ENCODE results near the gene TMEM39B.
"Not testable (repeated sequence)": the region's sequence is repeated elsewhere in the genome, so short reads cannot be mapped to it uniquely, and the experiment has no call there.

TMEM39B gene

DNA sequence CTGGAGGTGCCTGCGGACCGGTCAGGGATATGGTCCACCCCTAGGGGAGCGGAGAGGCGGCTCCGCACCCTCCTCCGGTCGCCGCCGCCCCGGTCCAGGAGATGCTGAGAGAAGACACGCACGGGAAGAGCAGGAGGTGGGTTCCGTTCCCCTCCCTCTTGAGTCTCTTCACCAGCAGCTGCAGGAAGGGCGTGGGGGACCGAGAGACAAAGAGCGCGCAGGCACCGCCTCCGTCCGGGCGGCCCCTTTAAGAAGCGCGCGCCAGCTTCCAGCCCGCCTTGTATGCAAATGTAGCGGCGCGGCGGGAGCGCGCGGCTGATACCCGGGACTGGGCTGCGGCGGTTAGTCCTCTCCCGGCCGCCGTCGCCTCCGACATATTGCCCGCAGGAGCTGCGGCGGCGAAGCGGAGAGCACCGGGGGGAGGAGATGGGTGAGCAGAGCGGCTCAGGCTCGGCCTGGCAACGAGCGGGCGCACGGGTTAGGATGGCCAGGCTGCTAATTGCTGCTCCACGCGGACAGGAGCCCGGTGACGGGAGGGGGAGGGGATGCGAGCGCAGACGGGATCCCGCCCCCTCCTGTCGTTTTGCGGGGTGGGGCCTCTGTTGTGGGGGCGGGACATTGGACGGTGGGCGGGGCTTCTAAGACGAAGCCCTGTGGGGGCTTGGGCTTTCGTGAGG, at the start of gene TMEM39B:
Gene TMEM39B (plus strand): TSS at position 318 of the 677 bp plus-strand sequence. CDS start 109 bp downstream, at position 427.
- DNase-seq = peak; percentile 73 to 98 (median 96)

DNA sequence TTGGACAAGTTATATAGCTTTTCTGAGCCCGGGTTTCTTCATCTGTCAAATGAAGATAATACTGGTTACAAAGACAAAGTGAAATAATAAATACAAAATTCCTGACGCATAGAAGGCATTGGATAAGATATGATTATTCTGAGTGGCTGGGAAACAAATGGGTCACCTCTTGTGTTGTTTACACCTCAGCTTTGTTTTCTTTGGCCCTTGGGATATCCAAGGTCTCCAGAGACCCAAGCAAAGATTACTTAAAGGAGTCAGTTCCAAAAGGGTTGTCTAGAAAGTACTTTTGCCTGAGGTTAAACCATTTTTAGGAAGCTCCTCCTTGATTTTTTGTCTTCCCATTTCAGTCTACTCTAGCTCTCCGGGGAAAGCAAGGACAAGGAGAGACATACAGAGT, 49.4 kb upstream of the TMEM39B start:
- no peak for DNase-seq

DNA sequence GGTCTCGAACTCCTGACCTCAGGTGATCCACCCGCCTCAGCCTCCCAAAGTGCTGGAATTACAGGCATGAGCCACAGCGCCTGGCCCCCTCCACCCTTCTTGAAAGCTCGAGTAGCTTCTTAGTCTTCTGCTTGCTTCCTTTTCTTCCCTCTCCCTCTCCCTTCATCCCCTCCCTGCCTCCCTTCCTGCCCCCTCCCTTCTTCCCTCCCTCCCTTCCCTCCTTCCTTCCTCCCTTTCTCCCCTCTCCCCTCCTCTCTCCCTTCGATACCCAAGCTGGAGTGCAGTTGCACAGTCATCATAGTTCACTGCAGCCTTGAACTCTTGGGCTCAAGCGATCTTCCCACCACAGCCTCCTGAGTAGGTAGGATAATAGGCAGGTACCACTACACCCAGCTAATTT, 47.2 kb upstream of the TMEM39B start:
- DNase-seq = no peak

DNA sequence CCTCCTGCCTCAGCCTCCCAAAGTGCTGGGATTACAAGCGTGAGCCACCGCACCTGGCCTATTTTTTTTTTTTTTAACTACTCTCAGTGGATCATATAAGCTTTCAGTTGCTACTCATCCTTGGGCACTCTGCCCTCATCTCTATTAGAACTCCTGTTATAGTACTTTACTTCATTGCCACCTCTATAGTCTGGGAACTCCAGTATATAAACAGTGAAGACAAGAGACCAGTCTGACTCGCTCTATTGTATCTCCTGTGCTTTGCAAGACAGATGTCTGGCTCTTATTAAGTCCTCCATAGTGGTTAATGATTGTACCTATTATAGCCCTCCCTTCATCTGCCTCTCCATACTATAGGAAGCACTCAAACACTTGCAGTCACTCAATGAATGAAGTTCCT, 44.0 kb upstream of the TMEM39B start:
- DNase-seq = no peak

DNA sequence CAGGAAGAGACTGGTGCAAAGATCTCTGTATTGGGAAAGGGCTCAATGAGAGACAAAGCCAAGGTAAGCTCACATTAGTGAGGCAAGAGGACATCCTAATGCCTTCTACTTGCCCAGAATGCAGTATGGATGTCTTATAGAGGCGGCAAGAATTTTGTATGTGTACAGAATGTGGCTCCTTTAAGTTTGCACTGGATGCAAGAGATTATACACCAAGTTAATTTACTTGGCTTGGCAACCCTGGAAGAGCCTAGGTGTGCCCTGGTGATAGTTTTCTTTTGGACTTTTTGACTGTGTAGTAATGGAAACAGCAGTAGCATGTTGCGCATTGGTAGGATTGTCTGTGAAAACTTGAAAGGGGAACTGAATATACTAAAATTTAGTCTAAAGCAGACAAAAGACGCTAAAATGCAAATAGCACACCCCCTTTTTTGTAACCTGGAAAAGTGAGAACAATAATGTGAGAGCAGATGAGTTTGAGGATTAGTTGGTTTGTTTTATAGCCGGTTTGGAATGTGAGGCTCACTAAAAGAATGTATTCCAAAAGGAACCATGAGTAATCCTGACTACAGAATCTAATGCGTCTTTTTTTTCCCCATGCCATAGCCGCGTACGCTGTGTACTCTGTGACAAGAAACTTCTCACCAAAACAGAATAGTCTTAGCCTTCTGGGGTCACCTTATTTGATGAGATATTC, 41.0 kb upstream of the TMEM39B start:
- DNase-seq = no peak

DNA sequence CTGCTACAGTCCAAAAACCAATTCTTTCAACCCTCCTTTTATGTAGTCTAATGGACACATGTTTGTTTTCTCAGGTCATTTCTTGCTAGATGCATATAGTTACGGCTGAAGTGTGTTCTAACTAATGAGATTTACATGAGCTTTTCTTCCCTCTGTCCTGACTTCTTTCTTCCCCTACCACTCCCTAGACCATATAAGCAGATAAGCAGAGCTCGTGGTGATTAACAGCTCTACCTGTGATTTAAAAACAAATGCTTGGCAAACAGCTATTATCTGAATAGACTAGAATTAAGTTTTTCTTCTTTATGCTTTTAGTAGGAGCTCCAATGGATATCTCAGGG, 40.5 kb upstream of the TMEM39B start:
- DNase-seq = no peak

DNA sequence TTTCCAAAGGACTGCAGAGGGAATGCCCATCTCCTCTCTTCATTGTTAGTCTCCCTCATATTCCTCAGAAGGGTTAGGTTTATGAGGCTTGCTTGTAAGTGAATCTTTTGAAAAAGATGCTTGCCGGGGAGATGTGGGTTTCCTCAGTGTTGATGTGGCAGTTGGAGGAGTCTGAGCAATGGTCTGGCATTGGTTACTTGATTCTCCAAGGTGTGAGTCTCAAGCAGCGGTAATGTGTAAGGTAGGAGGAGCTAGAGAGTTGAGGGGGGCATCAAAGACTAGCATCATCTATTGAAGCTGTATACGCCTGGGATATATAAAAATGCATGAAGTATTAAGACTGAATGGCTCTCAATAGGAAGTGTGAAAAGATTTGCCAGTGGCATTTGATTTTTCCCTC, 37.6 kb upstream of the TMEM39B start:
- no peak for DNase-seq

DNA sequence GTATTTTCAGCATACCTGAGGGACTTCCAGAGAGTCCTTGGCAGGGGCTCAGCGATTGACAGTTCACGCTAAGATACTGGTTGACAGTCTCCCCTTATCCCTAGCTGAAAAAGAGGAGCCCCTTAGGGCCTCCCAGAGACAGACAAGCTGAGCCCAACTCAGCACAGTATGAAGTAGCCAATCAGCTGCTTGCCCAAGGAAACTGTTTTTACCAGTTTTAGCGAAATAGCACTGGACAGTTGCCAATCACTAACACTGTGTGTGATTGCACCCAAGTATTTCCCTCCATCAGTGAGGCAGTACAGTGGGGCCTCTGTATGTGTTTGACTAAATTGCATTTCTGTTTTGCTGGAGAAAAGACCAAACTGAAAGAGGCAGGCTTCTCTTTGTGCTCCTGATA, 32.0 kb upstream of the TMEM39B start:
- peak in 6 of 14 donors; percentile 11 to 23 (median 15) for DNase-seq

DNA sequence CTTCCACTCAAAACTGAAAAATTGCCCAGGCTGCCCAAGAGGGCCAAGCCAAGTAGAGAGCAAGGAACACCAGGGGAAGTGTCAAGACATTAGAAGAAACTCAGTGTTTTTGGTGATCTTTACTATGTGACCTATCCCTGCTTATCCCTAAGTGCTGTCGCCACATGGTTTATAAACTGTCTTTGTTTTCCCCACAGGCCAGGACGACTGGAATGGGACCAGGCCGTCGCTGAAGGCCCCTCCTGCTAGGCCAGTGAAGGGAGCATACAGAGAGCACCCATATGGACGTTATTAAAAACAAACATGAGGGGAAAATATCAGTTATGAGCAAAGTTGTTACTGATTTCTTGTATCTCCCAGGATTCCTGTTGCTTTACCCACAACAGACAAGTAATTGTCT, 30.4 kb upstream of the TMEM39B start:
- no peak for DNase-seq

DNA sequence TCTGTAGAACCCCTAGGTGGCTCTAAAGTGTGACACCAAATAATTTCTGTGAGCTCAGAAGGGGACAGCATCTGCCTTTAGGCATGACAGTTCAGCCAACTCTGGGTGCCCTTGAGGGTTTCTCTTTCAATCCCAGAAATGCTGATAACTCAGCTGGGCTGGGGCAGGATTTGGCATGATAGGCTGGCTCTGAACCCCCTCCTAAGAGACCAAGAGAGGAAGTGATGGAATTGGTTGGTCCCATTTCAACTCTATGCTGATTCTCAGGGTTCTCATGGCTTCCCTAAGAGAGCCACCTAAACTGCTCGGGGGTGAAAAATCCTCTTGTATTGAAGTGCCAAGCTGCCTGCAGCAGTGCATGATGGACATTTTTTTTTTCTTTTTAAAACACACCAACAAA, 28.5 kb upstream of the TMEM39B start:
- no peak for DNase-seq

DNA sequence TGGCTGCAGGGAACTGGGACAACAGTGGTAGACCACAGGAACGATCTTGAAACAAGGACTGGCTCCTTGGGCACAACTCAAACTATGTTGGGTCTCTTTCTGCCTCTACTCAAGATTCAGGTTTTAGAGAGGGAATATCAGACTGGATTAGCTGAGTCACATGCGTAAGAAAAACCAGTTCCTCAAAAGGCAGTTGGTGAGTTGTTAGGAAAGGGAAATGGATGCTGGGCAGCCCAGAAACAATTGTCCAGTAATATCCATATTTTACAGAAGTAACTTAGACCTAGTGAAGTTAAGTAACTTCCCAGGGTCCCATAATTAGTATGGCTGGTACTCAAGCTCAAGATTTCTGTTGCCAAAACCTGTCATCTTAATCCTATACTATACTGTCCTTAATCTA, 27.0 kb upstream of the TMEM39B start:
- DNase-seq = no peak

DNA sequence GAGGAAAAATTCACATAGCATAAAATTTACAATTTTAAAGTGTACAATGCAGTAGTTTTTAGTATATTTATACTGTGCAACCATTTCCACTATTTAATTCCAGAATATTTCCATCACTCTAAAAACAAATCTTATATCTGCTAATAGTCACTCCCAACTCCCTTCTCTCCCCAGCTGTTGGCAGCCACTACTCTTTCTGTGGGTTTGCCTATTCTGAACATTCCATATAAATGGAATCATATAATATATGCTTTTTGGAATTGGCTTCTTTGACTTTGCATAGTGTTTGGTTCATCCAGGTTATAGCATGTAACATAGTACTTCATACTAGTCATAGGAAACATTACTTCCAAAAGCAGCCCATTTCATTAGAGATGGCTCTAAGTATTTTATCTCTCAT, 25.0 kb upstream of the TMEM39B start:
- DNase-seq = no peak

DNA sequence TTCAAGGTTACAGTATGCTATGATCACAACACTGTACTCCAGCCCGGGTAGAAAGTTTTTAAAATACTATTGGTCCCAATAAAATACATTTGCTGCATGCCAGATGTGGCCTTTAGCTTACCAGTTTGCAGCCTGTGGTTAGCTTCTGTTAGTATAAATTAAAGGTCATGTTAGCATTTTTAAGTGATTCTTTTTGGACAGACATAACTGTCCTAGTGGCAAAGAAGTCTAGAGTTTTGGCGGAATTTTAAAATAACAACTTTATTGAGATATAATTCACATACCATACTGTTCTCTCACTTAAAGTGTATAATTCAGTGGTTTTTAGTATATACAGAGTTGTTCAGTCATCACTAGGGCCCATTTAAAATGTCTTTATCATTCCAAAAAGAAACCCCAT, 24.3 kb upstream of the TMEM39B start:
- no peak for DNase-seq

DNA sequence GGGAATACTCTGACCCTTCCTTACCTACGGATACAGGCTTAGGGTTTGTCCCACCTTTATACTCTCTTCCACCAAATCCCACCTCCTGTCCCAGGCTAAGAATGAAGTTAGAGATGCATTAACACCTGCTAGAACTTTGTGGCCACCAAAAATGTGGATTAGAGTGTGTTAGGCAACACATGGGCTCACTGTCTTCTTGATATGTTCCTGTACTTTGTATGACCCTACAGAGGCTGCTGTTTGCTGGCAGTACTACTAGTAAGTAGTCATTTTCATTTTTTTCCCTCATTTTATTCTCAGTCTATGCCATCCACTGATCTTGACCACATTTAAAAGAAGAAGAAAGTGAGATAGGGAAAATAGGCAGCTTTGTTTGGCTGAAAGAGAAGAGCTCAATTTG, 21.0 kb upstream of the TMEM39B start:
- DNase-seq = no peak

DNA sequence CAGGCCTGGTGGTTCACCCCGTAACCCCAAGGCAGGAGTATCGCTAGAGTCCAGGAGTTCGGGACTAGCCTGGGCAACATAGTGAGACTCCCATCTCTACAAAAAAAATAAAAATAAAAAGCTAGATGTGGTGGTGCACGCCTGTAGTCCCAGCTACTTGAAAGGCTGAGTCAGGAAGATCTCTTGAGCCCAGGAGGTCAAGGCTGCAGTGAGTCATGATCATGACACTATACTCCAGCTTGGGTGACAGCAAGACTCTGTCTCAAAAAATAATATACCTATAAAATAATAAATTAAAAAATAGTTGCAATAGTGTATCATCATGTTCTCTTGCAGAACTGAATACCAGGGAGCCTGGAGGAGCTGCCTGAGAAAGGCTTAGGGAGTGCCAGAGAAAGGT, 19.9 kb upstream of the TMEM39B start:
- no peak for DNase-seq

DNA sequence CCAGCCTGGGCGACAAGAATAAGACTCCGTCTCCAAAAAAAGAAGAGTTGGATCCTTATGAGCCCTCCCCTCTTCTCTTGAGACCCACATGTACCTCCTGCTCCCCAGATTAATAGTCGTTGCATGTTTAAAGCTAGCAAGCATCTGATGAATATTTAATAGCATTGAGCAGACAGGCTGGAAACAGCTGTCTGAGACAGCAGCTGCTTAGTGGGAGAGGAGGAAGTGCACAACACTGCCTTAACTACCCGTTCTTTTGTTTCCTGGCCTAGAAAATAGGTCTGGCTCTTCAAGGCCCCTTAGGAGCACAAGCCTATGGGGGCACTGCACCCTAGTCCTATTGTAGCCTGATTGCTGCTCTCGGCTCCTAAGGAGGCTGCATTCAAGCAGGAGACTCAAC, 17.3 kb upstream of the TMEM39B start:
- DNase-seq = no peak

DNA sequence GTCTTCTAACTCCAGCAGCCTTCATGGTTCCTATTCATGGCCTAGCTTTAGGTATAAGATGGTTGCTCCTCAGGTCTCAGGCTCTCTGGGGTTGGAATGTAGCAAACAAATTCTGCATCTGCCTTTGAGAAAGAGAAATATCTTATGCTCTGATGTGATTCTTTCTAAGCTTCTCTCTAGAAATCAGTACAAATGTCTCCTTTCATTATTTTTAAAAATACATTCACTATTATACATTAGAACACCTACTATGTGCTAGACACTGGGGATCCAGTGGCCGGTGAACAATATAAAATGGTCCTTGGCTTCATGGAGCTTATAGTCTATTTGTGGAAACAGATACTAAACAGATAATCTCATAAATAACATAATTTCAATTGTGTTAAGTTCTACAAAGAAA, 16.1 kb upstream of the TMEM39B start:
- DNase-seq = no peak

DNA sequence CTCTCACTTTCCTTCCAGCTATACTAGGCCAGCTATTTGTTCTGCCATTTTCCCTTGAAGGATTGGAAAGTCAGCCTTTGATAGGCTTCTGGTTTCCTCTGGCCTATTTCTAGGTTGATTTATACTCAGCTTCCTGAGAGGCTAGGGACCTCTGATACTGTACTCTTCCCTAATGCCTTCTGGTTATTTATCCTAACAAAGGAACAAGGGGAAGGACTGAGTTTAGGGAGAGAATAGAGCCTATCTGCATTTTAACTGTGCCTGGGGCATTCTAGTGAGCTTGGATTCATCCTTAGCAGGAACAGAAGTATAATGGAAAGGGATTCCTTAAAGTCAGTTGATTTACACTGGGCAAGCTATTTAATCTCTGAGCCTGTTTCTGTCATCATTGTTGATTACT, 11.8 kb upstream of the TMEM39B start:
- no peak for DNase-seq

DNA sequence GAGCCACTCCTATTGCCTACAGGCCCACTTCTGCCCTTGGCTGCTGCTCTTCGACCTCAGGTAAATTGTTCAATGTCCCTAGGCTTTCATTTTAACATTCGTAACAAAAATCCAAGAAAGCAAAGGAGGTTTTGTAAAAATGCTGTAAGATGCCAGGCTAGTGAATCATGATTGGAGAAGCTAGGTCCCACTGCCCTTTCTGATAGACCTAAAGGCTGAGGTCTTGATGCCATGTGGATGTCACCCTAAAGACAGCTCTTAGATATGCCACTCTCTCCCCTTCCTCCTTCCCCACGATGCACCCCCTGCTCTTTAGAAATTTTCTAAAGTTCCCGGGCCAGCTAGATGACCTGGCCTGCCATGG, 9.9 kb upstream of the TMEM39B start:
- DNase-seq = no peak

DNA sequence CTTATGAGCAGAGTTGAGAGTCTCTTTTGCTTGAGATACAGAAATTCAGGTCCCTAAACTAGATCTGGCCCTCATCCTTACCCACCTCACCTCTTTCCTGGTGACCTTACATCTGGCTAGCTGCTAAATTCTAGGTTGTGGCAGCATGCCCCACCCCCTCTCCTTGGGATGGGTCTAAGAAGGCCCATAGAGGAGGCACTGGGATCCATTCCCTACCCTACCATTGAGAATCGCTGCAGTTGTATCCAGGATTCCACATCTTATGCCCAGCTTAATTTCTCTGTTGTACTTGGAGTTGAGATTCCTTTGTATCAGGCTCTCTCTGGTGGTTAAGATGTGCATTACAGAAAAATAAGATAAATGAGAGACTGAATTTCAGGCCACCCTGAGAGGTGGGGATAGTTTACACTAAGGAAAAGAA, 9.5 kb upstream of the TMEM39B start:
- DNase-seq = peak in 3 of 14 donors; percentile 14 to 33 (median 19)

DNA sequence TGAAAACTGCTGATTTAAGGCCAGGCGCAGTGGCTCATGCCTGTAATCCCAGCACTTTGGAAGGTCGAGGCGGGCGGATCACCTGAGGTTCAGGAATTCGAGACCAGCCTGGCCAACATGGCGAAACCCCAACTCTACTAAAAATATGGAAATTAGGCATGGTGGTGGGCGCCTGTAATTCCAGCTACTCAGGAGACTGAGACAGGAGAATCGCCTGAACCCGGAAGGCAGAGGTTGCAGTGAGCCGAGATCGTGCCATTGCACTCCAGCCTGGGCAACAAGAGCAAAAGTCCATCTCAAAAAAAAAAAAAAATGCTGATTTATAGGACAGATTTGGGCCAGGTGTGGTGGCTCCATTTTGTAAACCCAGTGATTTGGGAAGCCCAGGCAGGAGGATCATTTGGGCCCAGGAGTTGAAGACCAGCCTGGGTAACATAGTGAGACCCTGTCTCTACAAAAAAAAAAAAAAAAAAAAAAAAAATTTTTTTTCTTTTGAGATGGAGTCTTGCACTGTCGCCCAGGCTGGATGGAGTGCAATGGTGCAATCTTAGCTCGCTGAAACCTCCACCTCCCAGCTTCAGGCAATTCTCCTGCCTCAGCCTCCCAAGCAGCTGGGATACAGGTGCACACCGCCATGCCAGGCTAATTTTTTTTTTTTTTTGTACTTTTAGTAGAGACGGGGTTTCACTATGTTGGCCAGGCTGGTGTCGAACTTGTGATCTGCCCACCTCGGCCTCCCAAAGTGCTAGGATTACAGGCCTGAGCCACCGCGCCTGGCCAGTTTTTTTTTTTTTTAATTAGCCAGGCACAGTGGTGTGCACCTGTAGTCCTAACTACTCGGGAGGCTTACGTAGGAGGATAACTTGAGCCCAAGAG, 6.9 kb upstream of the TMEM39B start:
- DNase-seq = not testable (repeated sequence)

DNA sequence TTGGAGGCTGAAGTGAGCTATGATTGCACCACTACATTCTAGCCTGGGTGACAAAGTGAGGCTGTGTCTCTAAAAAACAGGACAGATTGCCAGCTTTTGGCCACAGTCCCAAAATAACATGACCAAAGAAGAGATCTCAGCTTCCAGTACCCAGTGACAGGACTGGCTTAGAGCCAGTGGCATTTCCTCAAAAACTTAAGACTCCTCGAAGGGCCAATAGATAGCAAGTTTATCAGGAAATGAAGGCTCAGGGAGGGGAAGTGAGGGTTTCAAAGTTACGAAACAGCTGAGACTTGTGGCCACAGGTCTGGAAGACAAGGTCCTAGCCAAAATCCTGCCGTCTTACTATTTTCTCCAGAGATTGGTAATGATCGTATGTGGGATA, 6.3 kb upstream of the TMEM39B start:
- DNase-seq = peak in 7 of 14 donors; percentile 24 to 66 (median 35)

DNA sequence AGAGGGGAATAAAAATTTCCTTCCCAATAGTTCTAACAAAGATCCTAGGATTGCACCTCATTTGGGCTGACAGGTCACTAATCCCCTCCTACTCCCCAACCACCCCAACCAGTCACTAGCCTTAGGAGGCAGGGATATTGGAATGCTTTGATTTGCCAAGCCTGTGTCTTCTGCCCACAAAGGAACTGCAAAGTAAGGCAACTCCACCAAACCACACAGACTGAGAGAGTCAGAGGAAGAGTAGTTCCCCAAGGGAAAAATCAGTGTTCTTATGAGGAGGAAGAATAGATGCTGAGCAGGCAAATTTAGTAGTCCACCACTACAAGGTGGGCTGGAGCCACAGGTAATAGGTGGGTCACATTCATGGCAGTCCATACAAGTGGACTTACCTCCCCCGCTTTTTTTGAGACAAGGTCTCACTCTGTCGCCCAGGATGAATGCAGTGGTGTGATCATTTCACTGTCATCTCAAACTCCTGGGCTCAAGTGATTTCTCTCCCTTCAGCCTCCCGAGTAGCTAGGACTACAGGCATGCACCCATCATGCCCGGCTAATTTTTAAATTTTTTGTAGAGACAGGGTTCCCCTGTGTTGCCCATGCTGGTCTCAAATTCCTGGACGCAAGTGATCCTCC, 3.7 kb upstream of the TMEM39B start:
- no peak for DNase-seq

All from C1 segment of cervical spinal cord (tissue), 14 donors.